ENCODE data around the gene ASCL2.

DNA sequence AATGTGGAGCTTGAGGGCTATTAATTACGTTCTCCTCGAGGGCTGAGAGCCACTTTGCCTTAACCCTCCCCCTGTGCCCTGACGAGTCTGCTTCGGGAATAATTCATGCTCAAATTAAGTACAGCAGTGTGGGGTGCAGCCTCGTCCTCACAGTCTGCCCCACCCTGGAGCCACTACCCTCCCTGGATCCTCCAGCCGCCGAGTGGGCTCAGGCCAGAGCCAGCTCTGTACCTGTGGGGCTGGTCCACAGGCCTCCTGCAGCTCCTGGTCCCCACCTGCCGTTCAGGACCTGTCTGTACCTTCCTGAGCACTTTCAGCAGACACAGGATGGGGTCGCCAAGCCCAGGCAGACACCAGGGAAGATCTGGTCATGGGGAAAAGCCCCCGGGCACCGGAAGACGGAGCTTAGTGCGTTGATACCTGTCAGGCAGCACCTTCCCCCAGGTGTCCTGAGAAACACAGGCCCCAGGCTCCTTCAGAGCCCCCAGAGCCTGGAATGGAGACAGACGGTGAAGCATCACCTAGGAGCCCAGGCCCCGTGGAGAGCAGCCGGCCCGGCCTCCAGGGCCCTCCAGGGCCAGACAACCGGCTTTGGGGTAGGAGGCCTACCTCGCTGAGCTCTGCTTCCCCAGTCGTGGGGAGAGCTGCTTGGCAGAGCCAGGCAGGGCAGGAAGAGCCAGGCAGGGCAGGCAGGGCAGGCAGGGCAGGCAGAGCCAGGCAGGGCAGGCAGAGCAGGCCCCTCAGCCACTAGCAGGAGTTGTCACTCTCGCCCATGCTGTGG is 41.2 kb upstream of the ASCL2 start:
- no peak for TF ChIP-seq EP300 (IDR thresholded peaks at IDR 0.05)
- TF ChIP-seq, protein P1, sequence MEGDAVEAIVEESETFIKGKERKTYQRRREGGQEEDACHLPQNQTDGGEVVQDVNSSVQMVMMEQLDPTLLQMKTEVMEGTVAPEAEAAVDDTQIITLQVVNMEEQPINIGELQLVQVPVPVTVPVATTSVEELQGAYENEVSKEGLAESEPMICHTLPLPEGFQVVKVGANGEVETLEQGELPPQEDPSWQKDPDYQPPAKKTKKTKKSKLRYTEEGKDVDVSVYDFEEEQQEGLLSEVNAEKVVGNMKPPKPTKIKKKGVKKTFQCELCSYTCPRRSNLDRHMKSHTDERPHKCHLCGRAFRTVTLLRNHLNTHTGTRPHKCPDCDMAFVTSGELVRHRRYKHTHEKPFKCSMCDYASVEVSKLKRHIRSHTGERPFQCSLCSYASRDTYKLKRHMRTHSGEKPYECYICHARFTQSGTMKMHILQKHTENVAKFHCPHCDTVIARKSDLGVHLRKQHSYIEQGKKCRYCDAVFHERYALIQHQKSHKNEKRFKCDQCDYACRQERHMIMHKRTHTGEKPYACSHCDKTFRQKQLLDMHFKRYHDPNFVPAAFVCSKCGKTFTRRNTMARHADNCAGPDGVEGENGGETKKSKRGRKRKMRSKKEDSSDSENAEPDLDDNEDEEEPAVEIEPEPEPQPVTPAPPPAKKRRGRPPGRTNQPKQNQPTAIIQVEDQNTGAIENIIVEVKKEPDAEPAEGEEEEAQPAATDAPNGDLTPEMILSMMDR (IDR thresholded peaks at IDR 0.05), result no peak
- TF ChIP-seq POLR2A (IDR thresholded peaks at IDR 0.05), result no peak
- no peak for TF ChIP-seq POLR2AphosphoS5 (IDR thresholded peaks at IDR 0.05)
